NCI-H446 (cell line): ENCODE data around the gene KLHL29.

Experiments
- DNase-seq, 2 experiments: peaks; one replicate each; lab custom pipeline; 2025; lab: John Stamatoyannopoulos, UW

The KLHL29 gene

GRCh38 chr2:23696752-23697045, 311.7 kb downstream of the KLHL29 start:
- no peak for DNase-seq

GRCh38 chr2:23697256-23698075, 312.5 kb downstream of the KLHL29 start:
- peak in 1 of 2 experiments; percentile 17 for DNase-seq

GRCh38 chr2:23698116-23698693, 313.2 kb downstream of the KLHL29 start:
- DNase-seq: no peak

GRCh38 chr2:23698721-23699579, 314.0 kb downstream of the KLHL29 start:
- DNase-seq: peak; percentile 49 to 88

- DNase-seq: no peak
These were observed 314.6 kb downstream of the KLHL29 start for GRCh38 chr2:23699580-23699925.

GRCh38 chr2:23700627-23701026, 315.6 kb downstream of the KLHL29 start:
- no peak for DNase-seq

- DNase-seq: no peak
These were observed 318.1 kb downstream of the KLHL29 start for GRCh38 chr2:23703037-23703582.

GRCh38 chr2:23703583-23704385, 318.8 kb downstream of the KLHL29 start:
- DNase-seq: no peak

GRCh38 chr2:23705771-23706612, 321.0 kb downstream of the KLHL29 start:
- no peak for DNase-seq

GRCh38 chr2:23706613-23707078, 321.7 kb downstream of the KLHL29 start:
- DNase-seq: no peak

GRCh38 chr2:23707096-23707495, 322.1 kb downstream of the KLHL29 start:
- no peak for DNase-seq

- no peak for DNase-seq
These were observed 323.8 kb downstream of the KLHL29 start for GRCh38 chr2:23708771-23709170.

GRCh38 chr2:23709311-23709710, 324.3 kb downstream of the KLHL29 start:
- no peak for DNase-seq

GRCh38 chr2:23711979-23712755, 327.2 kb downstream of the KLHL29 start:
- DNase-seq: no peak

- DNase-seq: no peak
These were observed 327.8 kb downstream of the KLHL29 start for GRCh38 chr2:23712756-23713151.

- no peak for DNase-seq
These were observed 328.4 kb downstream of the KLHL29 start for GRCh38 chr2:23713351-23713750.

- DNase-seq: no peak
These were observed 334.1 kb downstream of the KLHL29 start for GRCh38 chr2:23718931-23719700.

- DNase-seq: no peak
These were observed 334.7 kb downstream of the KLHL29 start for GRCh38 chr2:23719716-23720115.
